COR-L47 (cell line): ENCODE measurements around the gene AP2M1.

Experiments used
- DNase-seq: peaks from one replicate; lab custom pipeline; 2025; lab: John Stamatoyannopoulos, UW

AP2M1 gene

GRCh38 chr3:184228376-184229137 is 53.9 kb downstream of the AP2M1 start:
- DNase-seq: no peak

GRCh38 chr3:184229394-184230080 is 54.9 kb downstream of the AP2M1 start, which contains the start of gene VWA5B2:
Gene VWA5B2 (plus strand): TSS chr3:184229585. CDS start chr3:184230529, 944 bp downstream.
- peak; percentile 90 for DNase-seq

- DNase-seq: peak; percentile 83
Observed at GRCh38 chr3:184230081-184230602, 55.5 kb downstream of the AP2M1 start.

- peak; percentile 76 for DNase-seq
Observed at GRCh38 chr3:184230603-184231528, 56.2 kb downstream of the AP2M1 start.

GRCh38 chr3:184231671-184232070 is 57.0 kb downstream of the AP2M1 start:
- DNase-seq: no peak

- DNase-seq: no peak
Observed at GRCh38 chr3:184233127-184233843, 58.6 kb downstream of the AP2M1 start.
